ENCODE data around the gene EGFL7.

GRCh38 chr9:136707849-136708517 is 45.3 kb downstream of the EGFL7 start:
- no peak for TF ChIP-seq POLR2A (IDR thresholded peaks at IDR 0.05)
- no peak for TF ChIP-seq CTCF (IDR thresholded peaks at IDR 0.05)

All from adrenal gland (tissue), 5 donors.